Body of pancreas (tissue), 4 donors: ENCODE measurements around the gene ABHD16B.

Experiments
- CTCF ChIP-seq, 7 experiments: fragments of 450-650 bp in 4 of 7; fragments of 200-600 bp in 3 of 7; sonication (generic) in 3 of 7; IDR thresholded peaks; one replicate each; pipeline ENCODE4 v1.5.1; 2016 to 2019; ENCODE audit warnings: antibody characterized with exemption in 7 of 7
- POLR2A ChIP-seq, 3 donors: fragments of 450-650 bp; IDR thresholded peaks; one replicate each; pipeline ENCODE4 v1.6.1; 2016; ENCODE audit warnings: antibody characterized with exemption in 3 of 3, mild to moderate bottlenecking in 2 of 3

GRCh38 chr20:63859166-63859699 lies 2.1 kb upstream of the ABHD16B start:
- TF ChIP-seq CTCF (IDR thresholded peaks at IDR 0.05) = no peak
- TF ChIP-seq POLR2A (IDR thresholded peaks at IDR 0.05) = no peak
